ENCODE results near the gene NNT.

DNA sequence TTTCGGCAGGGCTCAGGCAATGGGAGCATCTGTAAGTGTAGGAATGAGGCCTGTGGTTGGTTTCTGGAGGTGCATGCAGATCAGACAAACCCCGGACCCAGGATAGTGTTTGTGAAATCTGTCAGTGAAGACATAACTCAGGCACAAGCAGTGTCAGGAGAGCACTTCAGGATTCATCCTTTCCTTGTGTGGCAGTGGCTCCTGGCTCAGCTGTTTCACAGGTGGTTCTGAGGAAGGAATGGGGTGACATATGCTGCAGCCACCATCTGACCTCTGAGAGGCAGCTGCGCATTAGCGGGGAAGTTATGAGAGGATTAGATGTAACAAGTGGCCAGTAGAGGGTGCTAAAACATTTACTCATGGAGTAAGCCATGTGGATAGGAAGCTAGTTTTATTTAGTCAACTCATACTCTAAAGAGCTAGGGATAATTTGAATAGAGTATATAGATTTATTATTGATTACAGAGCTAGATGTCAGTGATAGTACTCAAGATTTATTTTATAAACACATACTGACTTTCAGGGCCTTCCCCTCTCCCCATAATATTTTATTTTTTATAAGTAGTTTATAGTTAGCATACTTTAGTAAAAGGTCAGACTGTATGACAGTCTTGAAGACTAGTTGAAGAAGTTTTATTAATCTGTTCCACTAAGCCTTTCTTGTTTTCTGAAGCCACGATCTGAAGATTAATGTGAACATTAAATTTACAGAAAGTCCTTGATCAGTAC lies 28.4 kb downstream of the NNT start:
- TF ChIP-seq, protein P1, sequence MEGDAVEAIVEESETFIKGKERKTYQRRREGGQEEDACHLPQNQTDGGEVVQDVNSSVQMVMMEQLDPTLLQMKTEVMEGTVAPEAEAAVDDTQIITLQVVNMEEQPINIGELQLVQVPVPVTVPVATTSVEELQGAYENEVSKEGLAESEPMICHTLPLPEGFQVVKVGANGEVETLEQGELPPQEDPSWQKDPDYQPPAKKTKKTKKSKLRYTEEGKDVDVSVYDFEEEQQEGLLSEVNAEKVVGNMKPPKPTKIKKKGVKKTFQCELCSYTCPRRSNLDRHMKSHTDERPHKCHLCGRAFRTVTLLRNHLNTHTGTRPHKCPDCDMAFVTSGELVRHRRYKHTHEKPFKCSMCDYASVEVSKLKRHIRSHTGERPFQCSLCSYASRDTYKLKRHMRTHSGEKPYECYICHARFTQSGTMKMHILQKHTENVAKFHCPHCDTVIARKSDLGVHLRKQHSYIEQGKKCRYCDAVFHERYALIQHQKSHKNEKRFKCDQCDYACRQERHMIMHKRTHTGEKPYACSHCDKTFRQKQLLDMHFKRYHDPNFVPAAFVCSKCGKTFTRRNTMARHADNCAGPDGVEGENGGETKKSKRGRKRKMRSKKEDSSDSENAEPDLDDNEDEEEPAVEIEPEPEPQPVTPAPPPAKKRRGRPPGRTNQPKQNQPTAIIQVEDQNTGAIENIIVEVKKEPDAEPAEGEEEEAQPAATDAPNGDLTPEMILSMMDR (conservative IDR thresholded peaks at IDR 0.05; ENCODE audit: low read depth, low read length): peak; percentile 76
- no peak for TF ChIP-seq EZH2 (IDR thresholded peaks at IDR 0.05; ENCODE audit: borderline replicate concordance, low read depth, low read length, poor library complexity, severe bottlenecking)

Data from A673 (cell line).